ENCODE measurements around the gene ARHGAP10.

ARHGAP10 gene

GRCh38 chr4:147747787-147748454 lies 16.0 kb downstream of the ARHGAP10 start:
- Histone ChIP-seq H3K9me3 (no peaks in the 10 kb centered on the region), H3K27me3 (no peaks in the 10 kb centered on the region), H3K4me3 (no peak overlapping the region), H3K4me2 (no peak overlapping the region), H3K4me1 (peaks cover 8% of the 10 kb centered on the region), H3K27ac (no peak overlapping the region), H3K36me3 (no peaks in the 10 kb centered on the region), H3K9ac (no peak overlapping the region), H4K20me1 (no peaks in the 10 kb centered on the region)
- TF ChIP-seq Cebpa-rat (IDR thresholded peaks at IDR 0.05) = no peak

- H4K20me1 ChIP-seq = no peaks in the 10 kb centered on the region
- H3K36me3 ChIP-seq = no peaks in the 10 kb centered on the region
- no peaks in the 10 kb centered on the region for H3K27me3 ChIP-seq
- no peak overlapping the region for H3K27ac ChIP-seq
- TF ChIP-seq Cebpa-rat (IDR thresholded peaks at IDR 0.05) = no peak
- no peak overlapping the region for H3K4me3 ChIP-seq
- H3K4me2 ChIP-seq = no peak overlapping the region
- H3K9ac ChIP-seq = no peak overlapping the region
- H3K9me3 ChIP-seq = no peaks in the 10 kb centered on the region
- peaks cover 8% of the 10 kb centered on the region for H3K4me1 ChIP-seq
Observed at GRCh38 chr4:147749811-147750321, 18.0 kb downstream of the ARHGAP10 start.

GRCh38 chr4:147753047-147753446 lies 21.2 kb downstream of the ARHGAP10 start:
- Histone ChIP-seq H3K27me3 (no peaks in the 10 kb centered on the region), H3K4me2 (no peak overlapping the region), H3K27ac (no peak overlapping the region), H4K20me1 (no peaks in the 10 kb centered on the region), H3K9ac (no peak overlapping the region), H3K9me3 (no peaks in the 10 kb centered on the region), H3K4me3 (no peak overlapping the region), H3K4me1 (peaks cover 8% of the 10 kb centered on the region), H3K36me3 (no peaks in the 10 kb centered on the region)
- TF ChIP-seq Cebpa-rat (IDR thresholded peaks at IDR 0.05) = no peak

- Histone ChIP-seq H3K9ac (no peak overlapping the region), H3K4me1 (peaks cover 8% of the 10 kb centered on the region), H3K27me3 (no peaks in the 10 kb centered on the region), H3K36me3 (no peaks in the 10 kb centered on the region), H3K27ac (no peak overlapping the region), H3K4me3 (no peak overlapping the region), H4K20me1 (no peaks in the 10 kb centered on the region), H3K4me2 (no peak overlapping the region), H3K9me3 (no peaks in the 10 kb centered on the region)
- no peak for TF ChIP-seq Cebpa-rat (IDR thresholded peaks at IDR 0.05)
Observed at GRCh38 chr4:147754037-147754445, 22.2 kb downstream of the ARHGAP10 start.

- H3K36me3 ChIP-seq = no peaks in the 10 kb centered on the region
- H3K9ac ChIP-seq = no peak overlapping the region
- no peaks in the 10 kb centered on the region for H4K20me1 ChIP-seq
- H3K4me2 ChIP-seq = no peak overlapping the region
- H3K4me1 ChIP-seq = no peaks in the 10 kb centered on the region
- H3K27ac ChIP-seq = no peak overlapping the region
- H3K4me3 ChIP-seq = no peak overlapping the region
- TF ChIP-seq Cebpa-rat (IDR thresholded peaks at IDR 0.05) = no peak
- no peaks in the 10 kb centered on the region for H3K9me3 ChIP-seq
- H3K27me3 ChIP-seq = no peaks in the 10 kb centered on the region
Observed at GRCh38 chr4:147755561-147756295, 23.8 kb downstream of the ARHGAP10 start.

GRCh38 chr4:147756417-147756816 lies 24.5 kb downstream of the ARHGAP10 start:
- TF ChIP-seq Cebpa-rat (IDR thresholded peaks at IDR 0.05) = no peak
- no peak overlapping the region for H3K4me3 ChIP-seq
- no peak overlapping the region for H3K27ac ChIP-seq
- H4K20me1 ChIP-seq = no peaks in the 10 kb centered on the region
- H3K4me1 ChIP-seq = no peaks in the 10 kb centered on the region
- H3K9me3 ChIP-seq = no peaks in the 10 kb centered on the region
- no peak overlapping the region for H3K4me2 ChIP-seq
- H3K36me3 ChIP-seq = no peaks in the 10 kb centered on the region
- no peaks in the 10 kb centered on the region for H3K27me3 ChIP-seq
- no peak overlapping the region for H3K9ac ChIP-seq

- no peak overlapping the region for H3K4me2 ChIP-seq
- no peak overlapping the region for H3K4me3 ChIP-seq
- H3K27ac ChIP-seq = no peak overlapping the region
- H3K9me3 ChIP-seq = no peaks in the 10 kb centered on the region
- H3K4me1 ChIP-seq = no peaks in the 10 kb centered on the region
- H4K20me1 ChIP-seq = no peaks in the 10 kb centered on the region
- no peak overlapping the region for H3K9ac ChIP-seq
- H3K27me3 ChIP-seq = no peaks in the 10 kb centered on the region
- H3K36me3 ChIP-seq = no peaks in the 10 kb centered on the region
- no peak for TF ChIP-seq Cebpa-rat (IDR thresholded peaks at IDR 0.05)
Observed at GRCh38 chr4:147760176-147760575, 28.3 kb downstream of the ARHGAP10 start.

GRCh38 chr4:147760695-147761094 lies 28.8 kb downstream of the ARHGAP10 start:
- no peaks in the 10 kb centered on the region for H3K27me3 ChIP-seq
- H3K4me2 ChIP-seq = no peak overlapping the region
- no peak for TF ChIP-seq Cebpa-rat (IDR thresholded peaks at IDR 0.05)
- no peaks in the 10 kb centered on the region for H3K9me3 ChIP-seq
- no peaks in the 10 kb centered on the region for H4K20me1 ChIP-seq
- H3K4me1 ChIP-seq = no peaks in the 10 kb centered on the region
- H3K4me3 ChIP-seq = no peak overlapping the region
- no peaks in the 10 kb centered on the region for H3K36me3 ChIP-seq
- no peak overlapping the region for H3K9ac ChIP-seq
- no peak overlapping the region for H3K27ac ChIP-seq

- Histone ChIP-seq H4K20me1 (no peaks in the 10 kb centered on the region), H3K36me3 (no peaks in the 10 kb centered on the region), H3K4me3 (no peak overlapping the region), H3K27me3 (no peaks in the 10 kb centered on the region), H3K4me1 (no peaks in the 10 kb centered on the region), H3K27ac (no peak overlapping the region), H3K9ac (no peak overlapping the region), H3K4me2 (no peak overlapping the region), H3K9me3 (no peaks in the 10 kb centered on the region)
- TF ChIP-seq Cebpa-rat (IDR thresholded peaks at IDR 0.05) = no peak
Observed at GRCh38 chr4:147761218-147761883, 29.5 kb downstream of the ARHGAP10 start.

- Histone ChIP-seq H3K36me3 (no peaks in the 10 kb centered on the region), H3K9me3 (no peaks in the 10 kb centered on the region), H3K4me2 (no peak overlapping the region), H3K27me3 (no peaks in the 10 kb centered on the region), H3K4me3 (no peak overlapping the region), H4K20me1 (no peaks in the 10 kb centered on the region), H3K9ac (no peak overlapping the region), H3K27ac (no peak overlapping the region), H3K4me1 (no peaks in the 10 kb centered on the region)
- no peak for TF ChIP-seq Cebpa-rat (IDR thresholded peaks at IDR 0.05)
Observed at GRCh38 chr4:147764337-147764736, 32.4 kb downstream of the ARHGAP10 start.
